Endothelial cell of umbilical vein (primary cell): ENCODE results near the gene PCBP1.

ENCODE experiments used
- CTCF ChIP-seq, 2 donors: IDR thresholded peaks; 1 replicate in 1 of 2; 2 replicates in 1 of 2; pipeline ENCODE4 v1.5.1; 2011; ENCODE audit warnings: low read length in 2 of 2, mild to moderate bottlenecking in 2 of 2, moderate library complexity in 2 of 2, control low read depth in 1 of 2, inconsistent platforms in 1 of 2, low read depth in 1 of 2; ENCODE audit not compliant: insufficient read depth in 1 of 2; ENCODE audit errors: extremely low read depth in 1 of 2
- EZH2 ChIP-seq: IDR thresholded peaks from 2 replicates; pipeline ENCODE4 v1.6.1; 2012; ENCODE audit warnings: borderline replicate concordance, low read depth, mild to moderate bottlenecking, moderate library complexity, low read length, inconsistent platforms; ENCODE audit not compliant: severe bottlenecking
- FOS ChIP-seq: IDR thresholded peaks from 2 replicates; pipeline ENCODE4 v1.6.1; 2011; ENCODE audit warnings: mild to moderate bottlenecking, low read length, moderate library complexity, borderline replicate concordance; ENCODE audit not compliant: insufficient read depth
- JUN ChIP-seq: IDR thresholded peaks from 2 replicates; pipeline ENCODE4 v1.6.1; 2011; ENCODE audit warnings: borderline replicate concordance, low read depth; ENCODE audit not compliant: insufficient read length, insufficient read depth
- MAX ChIP-seq: IDR thresholded peaks from 2 replicates; pipeline ENCODE4 v1.6.1; 2011; ENCODE audit not compliant: insufficient read depth, insufficient read length
- POLR2A ChIP-seq: IDR thresholded peaks from 2 replicates; pipeline ENCODE4 v1.6.1; 2012; ENCODE audit warnings: low read depth, mild to moderate bottlenecking, control low read depth, low read length
- POLR2AphosphoS5 ChIP-seq: IDR thresholded peaks from 2 replicates; pipeline ENCODE4 v1.6.1; 2012; ENCODE audit warnings: low read depth, mild to moderate bottlenecking, control low read depth, low read length, moderate library complexity; ENCODE audit not compliant: insufficient read depth

DNA sequence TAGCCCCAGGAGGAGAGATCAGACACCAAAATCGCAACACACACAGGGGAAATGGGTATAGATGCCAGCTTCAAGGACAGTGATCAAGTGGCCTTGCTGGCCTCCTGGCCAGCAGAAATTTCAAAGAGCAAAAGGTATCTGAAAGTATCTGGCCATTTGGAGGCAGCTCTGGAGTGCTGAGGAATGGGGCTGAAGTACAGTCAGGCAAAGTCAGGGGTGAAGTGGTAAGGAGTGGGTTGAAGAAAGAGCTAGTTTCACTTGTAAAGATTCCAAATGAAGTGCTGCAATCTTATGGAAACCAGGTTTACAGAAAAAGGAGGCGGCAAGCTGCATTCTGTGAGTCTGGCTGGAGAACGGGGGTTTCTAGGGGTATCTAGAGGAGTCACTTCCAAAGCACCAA is 19.2 kb upstream of the PCBP1 start:
- TF ChIP-seq CTCF (IDR thresholded peaks at IDR 0.05; ENCODE audit: extremely low read depth in 1 of 2, insufficient read depth in 1 of 2, low read depth in 1 of 2, low read length in 2 of 2) (no peak), POLR2AphosphoS5 (no peak), FOS (no peak), POLR2A (no peak), JUN (no peak), EZH2 (no peak), MAX (no peak)
